Measurements from ENCODE around the gene ATF1. TPM values are rescaled to one million over a fixed set of nuclear protein-coding genes. Genes with fewer than 3 reads are reported as not detected.

Gene ATF1
- total RNA-seq, 3 donors from 2014 or later (not counting 1 experiment from before 2014, with no cell fraction given), result 20.1 to 36.8 (median 23.1) TPM

DNA sequence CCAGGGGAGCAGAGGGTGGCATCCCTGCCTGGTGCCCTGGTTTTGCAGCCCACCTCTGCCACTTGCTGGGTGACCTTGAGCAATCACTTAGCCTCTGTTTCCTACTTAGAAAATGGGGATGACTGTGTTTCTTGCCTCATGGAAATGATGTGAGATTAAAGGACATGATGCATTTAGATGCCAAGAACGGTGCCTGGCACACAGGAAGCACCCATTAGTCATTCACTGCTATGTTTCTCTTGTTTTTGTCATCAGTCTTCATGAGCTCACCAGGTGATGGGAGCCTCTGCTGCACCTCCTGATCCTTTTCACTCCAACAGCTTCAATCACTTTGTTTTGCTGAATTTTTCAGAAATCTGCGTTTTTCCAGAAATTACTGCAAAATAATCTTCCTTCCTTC is 23.6 kb upstream of the ATF1 start:
- H3K9me3 Mint-ChIP-seq, result no peaks in the 10 kb centered on the region
- H3K27me3 Mint-ChIP-seq (ENCODE audit: low read depth in 2 of 2), result no peaks in the 10 kb centered on the region
- H3K36me3 Mint-ChIP-seq, result peaks cover 30% of the 10 kb centered on the region
- DNase-seq, result no peak
- no peaks in the 10 kb centered on the region for H3K27me3 ChIP-seq (ENCODE audit: control insufficient read depth, insufficient read depth, low read length)
- no peaks in the 10 kb centered on the region for H3K4me1 ChIP-seq (ENCODE audit: control insufficient read depth, insufficient read depth, low read length)
- WGBS (ENCODE audit: insufficient coverage), result 83% methylated on average over 2 of the region's 2 CpGs
- H3K27ac Mint-ChIP-seq, result no peak overlapping the region
- H3K4me3 ChIP-seq (ENCODE audit: low read length), result no peak overlapping the region
- intact Hi-C loops (cut with micrococcal nuclease), result no loop called here
- TF ChIP-seq, protein P1, sequence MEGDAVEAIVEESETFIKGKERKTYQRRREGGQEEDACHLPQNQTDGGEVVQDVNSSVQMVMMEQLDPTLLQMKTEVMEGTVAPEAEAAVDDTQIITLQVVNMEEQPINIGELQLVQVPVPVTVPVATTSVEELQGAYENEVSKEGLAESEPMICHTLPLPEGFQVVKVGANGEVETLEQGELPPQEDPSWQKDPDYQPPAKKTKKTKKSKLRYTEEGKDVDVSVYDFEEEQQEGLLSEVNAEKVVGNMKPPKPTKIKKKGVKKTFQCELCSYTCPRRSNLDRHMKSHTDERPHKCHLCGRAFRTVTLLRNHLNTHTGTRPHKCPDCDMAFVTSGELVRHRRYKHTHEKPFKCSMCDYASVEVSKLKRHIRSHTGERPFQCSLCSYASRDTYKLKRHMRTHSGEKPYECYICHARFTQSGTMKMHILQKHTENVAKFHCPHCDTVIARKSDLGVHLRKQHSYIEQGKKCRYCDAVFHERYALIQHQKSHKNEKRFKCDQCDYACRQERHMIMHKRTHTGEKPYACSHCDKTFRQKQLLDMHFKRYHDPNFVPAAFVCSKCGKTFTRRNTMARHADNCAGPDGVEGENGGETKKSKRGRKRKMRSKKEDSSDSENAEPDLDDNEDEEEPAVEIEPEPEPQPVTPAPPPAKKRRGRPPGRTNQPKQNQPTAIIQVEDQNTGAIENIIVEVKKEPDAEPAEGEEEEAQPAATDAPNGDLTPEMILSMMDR (IDR thresholded peaks at IDR 0.05), result no peak
- no peaks in the 10 kb centered on the region for H3K4me1 Mint-ChIP-seq
- H3K27ac ChIP-seq (ENCODE audit: low read length), result no peak overlapping the region
- no peak overlapping the region for H3K4me3 Mint-ChIP-seq
- no peaks in the 10 kb centered on the region for H3K9me3 ChIP-seq (ENCODE audit: control insufficient read depth, insufficient read depth, low read length)
- ATAC-seq, result no peak
- H3K36me3 ChIP-seq (ENCODE audit: control insufficient read depth, insufficient read depth, low read length), result peaks cover 72% of the 10 kb centered on the region

DNA sequence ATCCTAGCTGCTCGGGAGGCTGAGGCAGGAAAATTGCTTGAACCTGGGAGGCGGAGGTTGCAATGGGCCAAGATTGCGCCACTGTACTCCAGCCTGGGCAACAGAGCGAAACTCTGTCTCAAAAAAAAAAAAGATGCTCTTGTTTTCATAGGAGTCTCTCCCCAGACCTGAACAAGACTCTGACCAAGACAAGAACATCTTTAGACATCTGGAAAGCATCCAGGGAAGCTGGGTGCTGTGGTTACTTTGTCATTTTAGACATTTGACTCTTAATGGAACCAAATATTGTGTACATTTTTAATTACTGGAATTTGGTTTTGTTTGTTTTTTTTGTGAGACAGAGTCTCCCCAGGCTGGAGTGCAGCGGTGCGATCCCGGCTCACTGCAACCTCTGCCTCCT is 21.1 kb upstream of the ATF1 start:
- Mint-ChIP-seq H3K27ac (no peak overlapping the region), H3K9me3 (no peaks in the 10 kb centered on the region), H3K4me3 (no peak overlapping the region), H3K4me1 (no peaks in the 10 kb centered on the region), H3K27me3 (ENCODE audit: low read depth in 2 of 2) (no peaks in the 10 kb centered on the region), H3K36me3 (peaks cover 30% of the 10 kb centered on the region)
- no peak overlapping the region for H3K4me3 ChIP-seq (ENCODE audit: low read length)
- H3K36me3 ChIP-seq (ENCODE audit: control insufficient read depth, insufficient read depth, low read length), result peaks cover 67% of the 10 kb centered on the region
- TF ChIP-seq, protein P1 (IDR thresholded peaks at IDR 0.05), result no peak
- no peak for ATAC-seq
- intact Hi-C loops (cut with micrococcal nuclease), result no loop called here
- H3K4me1 ChIP-seq (ENCODE audit: control insufficient read depth, insufficient read depth, low read length), result no peaks in the 10 kb centered on the region
- no peaks in the 10 kb centered on the region for H3K27me3 ChIP-seq (ENCODE audit: control insufficient read depth, insufficient read depth, low read length)
- DNase-seq, result no peak
- no peaks in the 10 kb centered on the region for H3K9me3 ChIP-seq (ENCODE audit: control insufficient read depth, insufficient read depth, low read length)
- 97% methylated on average over 7 of the region's 7 CpGs for WGBS (ENCODE audit: insufficient coverage)
- no peak overlapping the region for H3K27ac ChIP-seq (ENCODE audit: low read length)

DNA sequence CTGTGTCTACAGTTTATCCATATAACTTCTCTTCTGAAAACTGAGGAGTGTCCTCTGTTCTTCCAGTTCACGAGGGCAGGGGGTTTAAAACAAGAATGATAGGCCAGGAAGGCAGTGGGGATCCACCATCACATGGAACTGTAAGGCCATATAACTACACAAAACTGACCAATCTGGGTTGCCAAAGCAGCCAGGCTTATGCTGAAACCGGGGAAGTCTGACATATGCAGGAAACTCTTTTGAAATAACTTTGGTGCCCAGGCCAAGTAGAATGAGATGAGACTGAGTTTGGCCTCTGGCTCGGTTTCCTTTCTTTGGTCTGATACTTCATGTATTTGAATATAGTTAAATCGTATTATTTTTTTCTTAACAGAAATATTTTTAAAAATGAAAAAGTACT is 18.0 kb upstream of the ATF1 start:
- no peaks in the 10 kb centered on the region for H3K27me3 Mint-ChIP-seq (ENCODE audit: low read depth in 2 of 2)
- no peak overlapping the region for H3K27ac ChIP-seq (ENCODE audit: low read length)
- H3K4me1 ChIP-seq (ENCODE audit: control insufficient read depth, insufficient read depth, low read length), result no peaks in the 10 kb centered on the region
- WGBS (ENCODE audit: insufficient coverage), result 96% methylated on average over 2 of the region's 4 CpGs
- H3K27ac Mint-ChIP-seq, result no peak overlapping the region
- H3K27me3 ChIP-seq (ENCODE audit: control insufficient read depth, insufficient read depth, low read length), result no peaks in the 10 kb centered on the region
- no peaks in the 10 kb centered on the region for H3K9me3 ChIP-seq (ENCODE audit: control insufficient read depth, insufficient read depth, low read length)
- peaks cover 40% of the 10 kb centered on the region for H3K36me3 ChIP-seq (ENCODE audit: control insufficient read depth, insufficient read depth, low read length)
- no peak overlapping the region for H3K4me3 ChIP-seq (ENCODE audit: low read length)
- H3K4me1 Mint-ChIP-seq, result no peaks in the 10 kb centered on the region
- intact Hi-C loops (cut with micrococcal nuclease), result no loop called here
- no peak overlapping the region for H3K4me3 Mint-ChIP-seq
- TF ChIP-seq, protein P1 (IDR thresholded peaks at IDR 0.05), result no peak
- H3K36me3 Mint-ChIP-seq, result peaks cover 10% of the 10 kb centered on the region
- no peaks in the 10 kb centered on the region for H3K9me3 Mint-ChIP-seq
- DNase-seq, result no peak
- no peak for ATAC-seq

- no peak overlapping the region for H3K4me3 ChIP-seq (ENCODE audit: low read length)
- 95% methylated on average over 3 of the region's 3 CpGs for WGBS (ENCODE audit: insufficient coverage)
- peaks cover 34% of the 10 kb centered on the region for H3K36me3 ChIP-seq (ENCODE audit: control insufficient read depth, insufficient read depth, low read length)
Observed at GRCh38 chr12:50746431-50746830, 17.5 kb upstream of the ATF1 start.

More at GRCh38 chr12:50746431-50746830, 17.5 kb upstream of the ATF1 start:
- Histone ChIP-seq H3K9me3 (ENCODE audit: control insufficient read depth, insufficient read depth, low read length) (no peaks in the 10 kb centered on the region), H3K4me1 (ENCODE audit: control insufficient read depth, insufficient read depth, low read length) (no peaks in the 10 kb centered on the region), H3K27me3 (ENCODE audit: control insufficient read depth, insufficient read depth, low read length) (no peaks in the 10 kb centered on the region), H3K27ac (ENCODE audit: low read length) (no peak overlapping the region)
- ATAC-seq (no peak), DNase-seq (no peak)
- TF ChIP-seq, protein P1 (IDR thresholded peaks at IDR 0.05), result no peak
- Mint-ChIP-seq H3K27ac (no peak overlapping the region), H3K4me3 (no peak overlapping the region), H3K36me3 (peaks cover 4% of the 10 kb centered on the region), H3K27me3 (ENCODE audit: low read depth in 2 of 2) (no peaks in the 10 kb centered on the region), H3K4me1 (no peaks in the 10 kb centered on the region), H3K9me3 (no peaks in the 10 kb centered on the region)
- intact Hi-C loops (cut with micrococcal nuclease), result no loop called here
